BJ (cell line): ENCODE measurements around the gene NOS1AP. TPM values are rescaled to one million over a fixed set of nuclear protein-coding genes. Genes with fewer than 3 reads are reported as not detected.

Experiments used
- CTCF ChIA-PET: fragments of 350-600 bp; formaldehyde crosslinking; extraction: SDS; loops from one replicate; lab custom pipeline; 2021; ENCODE audit warnings: antibody characterized with exemption, inconsistent platforms; lab: Yijun Ruan, JAX
- POLR2A ChIA-PET: fragments of 300-600 bp; sonication (Branson Sonifier 250); formaldehyde crosslinking; extraction: SDS; loops from one replicate; lab custom pipeline; 2021; ENCODE audit warnings: antibody characterized with exemption; lab: Charles Lee
- DNase-seq: peaks from one replicate; pipeline ENCODE4 v3.0.0-alpha.2; 2011; ENCODE audit warnings: low read depth
- H3K27me3 ChIP-seq: 2 replicates; pipeline ENCODE4 v1.6.0; 2011; ENCODE audit warnings: low read length; ENCODE audit not compliant: control insufficient read depth, insufficient read depth
- H3K36me3 ChIP-seq: 2 replicates; pipeline ENCODE4 v1.5.1; 2011; ENCODE audit warnings: low read length; ENCODE audit not compliant: control insufficient read depth, insufficient read depth
- H3K4me3 ChIP-seq: 2 replicates; pipeline ENCODE4 v1.5.1; 2011; ENCODE audit warnings: low read depth, mild to moderate bottlenecking, control low read depth, low read length
- polyA plus RNA-seq: library from polyadenylated mRNA; depleted of rRNA; stranded (reverse); fragments of >200 nt; gene quantifications from 2 replicates; pipeline ENCODE4 v1.2.3, GENCODE V29; 2011
- TF ChIP-seq, protein P1 (sequence below): IDR thresholded peaks from 2 replicates; pipeline ENCODE4 v1.5.1; 2011; ENCODE audit warnings: low read depth, mild to moderate bottlenecking, control low read depth, inconsistent platforms, low read length, moderate library complexity; ENCODE audit not compliant: insufficient read depth

Gene NOS1AP
- polyA plus RNA-seq, 1 experiment = 0.50 TPM

DNA sequence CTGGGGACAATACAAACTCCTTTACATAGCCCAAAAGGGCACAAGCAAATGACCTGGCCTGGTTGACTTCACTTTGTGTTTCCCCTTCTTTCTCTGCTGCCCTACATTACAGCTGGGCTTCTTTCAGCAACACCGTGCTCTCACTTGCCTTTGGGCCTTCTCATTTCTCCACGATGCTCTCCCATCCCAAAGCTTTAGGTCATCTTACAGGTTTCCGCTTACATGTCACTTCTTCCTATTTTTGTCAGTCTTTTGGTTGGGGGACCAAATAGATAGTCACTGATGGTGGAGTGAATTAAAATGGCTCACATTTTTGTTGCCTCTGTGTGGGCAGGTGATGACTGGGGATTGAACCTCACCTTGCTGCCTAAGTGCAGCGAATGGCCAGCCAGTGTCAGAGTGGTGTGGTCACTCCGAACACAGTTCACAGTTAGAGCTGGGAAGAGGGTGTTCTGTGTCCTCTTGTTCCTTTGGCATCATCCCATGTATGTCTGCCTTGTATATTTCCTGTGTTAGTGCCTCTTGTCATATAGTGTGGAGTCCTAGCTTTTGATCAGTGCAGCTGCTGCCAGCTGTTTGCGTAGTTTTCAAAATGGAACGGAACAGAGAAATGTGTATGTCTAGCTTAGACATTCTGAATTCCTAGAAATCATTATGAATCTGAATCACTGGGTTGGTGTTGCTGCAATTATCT is 134.8 kb downstream of the NOS1AP start:
- POLR2A ChIA-PET = interaction anchor here (0.6 kb wide), 1 partner anchor 215 kb away, joined by 3 read pairs; no protein-coding TSS in a partner anchor

DNA sequence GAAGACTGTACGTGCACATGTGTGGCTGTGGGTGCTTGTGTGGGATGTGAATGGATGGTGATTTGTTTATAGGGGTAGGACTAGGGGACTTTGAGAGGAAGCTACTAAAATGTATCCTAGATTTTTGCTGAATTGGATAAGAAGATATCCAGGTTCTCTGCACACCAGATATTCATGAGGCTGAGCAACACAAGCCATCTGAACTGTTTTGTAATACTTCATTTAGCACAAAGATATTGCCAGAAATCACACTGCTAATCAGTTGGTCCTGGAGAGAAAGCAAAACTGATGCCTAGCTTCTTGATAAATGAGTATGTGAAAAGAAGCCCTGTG is 135.3 kb downstream of the NOS1AP start:
- Histone ChIP-seq H3K27me3 (no peaks in the 10 kb centered on the region), H3K4me3 (no peak overlapping the region), H3K36me3 (no peaks in the 10 kb centered on the region)
- no peak for DNase-seq
- TF ChIP-seq, protein P1, sequence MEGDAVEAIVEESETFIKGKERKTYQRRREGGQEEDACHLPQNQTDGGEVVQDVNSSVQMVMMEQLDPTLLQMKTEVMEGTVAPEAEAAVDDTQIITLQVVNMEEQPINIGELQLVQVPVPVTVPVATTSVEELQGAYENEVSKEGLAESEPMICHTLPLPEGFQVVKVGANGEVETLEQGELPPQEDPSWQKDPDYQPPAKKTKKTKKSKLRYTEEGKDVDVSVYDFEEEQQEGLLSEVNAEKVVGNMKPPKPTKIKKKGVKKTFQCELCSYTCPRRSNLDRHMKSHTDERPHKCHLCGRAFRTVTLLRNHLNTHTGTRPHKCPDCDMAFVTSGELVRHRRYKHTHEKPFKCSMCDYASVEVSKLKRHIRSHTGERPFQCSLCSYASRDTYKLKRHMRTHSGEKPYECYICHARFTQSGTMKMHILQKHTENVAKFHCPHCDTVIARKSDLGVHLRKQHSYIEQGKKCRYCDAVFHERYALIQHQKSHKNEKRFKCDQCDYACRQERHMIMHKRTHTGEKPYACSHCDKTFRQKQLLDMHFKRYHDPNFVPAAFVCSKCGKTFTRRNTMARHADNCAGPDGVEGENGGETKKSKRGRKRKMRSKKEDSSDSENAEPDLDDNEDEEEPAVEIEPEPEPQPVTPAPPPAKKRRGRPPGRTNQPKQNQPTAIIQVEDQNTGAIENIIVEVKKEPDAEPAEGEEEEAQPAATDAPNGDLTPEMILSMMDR = no peak
- ChIA-PET CTCF (no interaction called here), POLR2A (interaction anchor here (0.6 kb wide), 1 partner anchor 215 kb away, joined by 3 read pairs; no protein-coding TSS in a partner anchor)

More for the DNA sequence above, 134.8 kb downstream of the NOS1AP start:
- H3K4me3 ChIP-seq = no peak overlapping the region
- CTCF ChIA-PET = no interaction called here
- H3K27me3 ChIP-seq = no peaks in the 10 kb centered on the region
- DNase-seq = no peak
- TF ChIP-seq, protein P1 = no peak
- H3K36me3 ChIP-seq = no peaks in the 10 kb centered on the region

DNA sequence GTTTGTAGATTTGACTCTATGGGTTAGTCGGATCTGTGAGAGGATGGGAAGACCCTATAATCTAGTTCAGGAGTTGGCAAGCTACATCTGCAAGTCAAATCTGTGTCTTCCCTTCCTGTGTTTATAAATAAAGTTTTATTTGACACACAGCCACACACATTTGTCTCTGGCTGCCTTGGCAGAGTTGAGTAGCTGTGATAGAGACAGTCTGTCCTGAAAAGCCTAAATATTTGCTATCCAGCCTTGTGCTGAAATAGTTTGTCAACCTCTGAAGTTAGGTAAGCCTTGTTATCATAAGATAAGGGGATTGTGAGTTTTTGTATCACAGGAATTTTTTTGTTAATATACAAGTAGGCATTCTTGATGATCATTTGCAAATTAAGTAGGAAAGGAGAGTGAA is 136.8 kb downstream of the NOS1AP start:
- CTCF ChIA-PET = interaction anchor here (1.2 kb wide), 1 partner anchor 10 kb away, joined by 5 read pairs; no protein-coding TSS in a partner anchor
- H3K27me3 ChIP-seq = peaks cover 1% of the 10 kb centered on the region
- DNase-seq = no peak

DNA sequence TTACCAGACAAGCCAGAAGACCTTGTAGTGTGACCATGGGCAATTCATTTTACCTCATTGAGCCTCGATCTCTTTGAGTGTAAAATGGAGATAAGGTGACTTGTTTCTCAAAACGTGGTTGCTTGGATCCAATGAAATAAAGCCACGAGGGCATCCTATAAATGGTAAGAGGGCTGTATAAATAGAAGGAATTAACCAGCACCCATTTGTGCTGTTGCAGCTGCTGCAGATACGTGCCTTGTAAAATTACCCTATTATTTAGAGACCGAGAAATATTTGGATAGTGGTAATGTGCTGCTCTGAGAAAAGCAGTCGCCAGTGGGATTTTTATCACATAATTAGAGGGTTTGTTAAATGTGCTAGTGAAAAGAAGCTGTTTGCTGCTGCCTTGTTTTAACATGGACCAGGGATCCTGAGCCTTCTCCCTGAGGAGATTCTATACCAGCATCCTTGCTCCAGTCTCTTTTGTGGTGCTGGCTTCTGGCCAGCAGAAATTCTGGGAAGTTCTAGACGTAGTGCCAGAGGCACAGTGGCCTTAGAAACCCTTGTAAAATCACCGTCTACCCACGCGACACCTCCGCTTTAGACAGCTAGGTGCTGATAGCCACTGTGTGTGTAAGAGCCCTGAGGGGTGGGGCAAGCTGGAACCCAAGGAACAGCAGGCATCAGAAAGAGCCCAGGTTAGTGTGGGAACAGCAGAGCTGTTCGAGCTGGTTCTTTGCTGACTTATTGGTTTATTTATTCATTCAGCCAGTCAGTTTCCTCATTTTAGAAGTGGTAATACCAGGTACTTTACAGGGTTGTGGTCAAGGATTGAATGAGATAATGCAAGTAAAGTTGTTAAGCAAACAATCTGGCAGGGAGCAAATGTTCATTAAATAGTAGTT is 137.5 kb downstream of the NOS1AP start:
- peaks cover 1% of the 10 kb centered on the region for H3K27me3 ChIP-seq
- ChIA-PET CTCF (interaction anchor here (1.2 kb wide), 1 partner anchor 10 kb away, joined by 5 read pairs; no protein-coding TSS in a partner anchor), POLR2A (no interaction called here)
- no peaks in the 10 kb centered on the region for H3K36me3 ChIP-seq
- no peak overlapping the region for H3K4me3 ChIP-seq
- no peak for DNase-seq
- TF ChIP-seq, protein P1 = no peak

More for the DNA sequence above, 136.8 kb downstream of the NOS1AP start:
- H3K36me3 ChIP-seq = no peaks in the 10 kb centered on the region
- no peak overlapping the region for H3K4me3 ChIP-seq
- TF ChIP-seq, protein P1 = no peak
- POLR2A ChIA-PET = no interaction called here

DNA sequence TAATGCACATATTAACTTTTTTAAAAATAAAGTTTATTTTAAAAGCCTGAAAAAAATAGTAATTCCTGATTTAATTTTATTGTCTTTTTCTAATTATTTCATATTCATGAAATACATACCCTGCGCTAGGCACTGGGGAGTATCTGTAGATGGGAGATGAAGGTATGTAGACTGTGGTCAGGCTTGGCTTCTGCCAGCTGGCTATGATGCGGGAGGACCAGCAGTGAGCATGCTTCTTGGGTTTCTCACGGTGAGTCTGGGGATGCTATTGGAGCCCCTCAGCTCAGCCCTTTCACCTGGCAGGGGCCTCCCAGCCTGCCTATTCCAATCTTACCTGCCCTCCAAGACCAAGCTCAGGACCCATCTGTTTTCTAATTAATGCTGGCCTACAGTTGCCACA is 138.4 kb downstream of the NOS1AP start:
- CTCF ChIA-PET = interaction anchor here (0.8 kb wide), 1 partner anchor 29 kb away, joined by 3 read pairs; no protein-coding TSS in a partner anchor
- Histone ChIP-seq H3K27me3 (peaks cover 1% of the 10 kb centered on the region), H3K36me3 (no peaks in the 10 kb centered on the region), H3K4me3 (no peak overlapping the region)
- POLR2A ChIA-PET = no interaction called here
- no peak for DNase-seq
- TF ChIP-seq, protein P1 = no peak
